GM04504 (cell line): ENCODE measurements around the gene ZNF507.
A peak's percentile ranks its signal among the peaks of the same experiment; 100 is the strongest.

Experiments
- DNase-seq: peaks from one replicate; pipeline ENCODE4 v3.0.0-alpha.2; 2012; ENCODE audit warnings: low read depth

The ZNF507 gene

DNA sequence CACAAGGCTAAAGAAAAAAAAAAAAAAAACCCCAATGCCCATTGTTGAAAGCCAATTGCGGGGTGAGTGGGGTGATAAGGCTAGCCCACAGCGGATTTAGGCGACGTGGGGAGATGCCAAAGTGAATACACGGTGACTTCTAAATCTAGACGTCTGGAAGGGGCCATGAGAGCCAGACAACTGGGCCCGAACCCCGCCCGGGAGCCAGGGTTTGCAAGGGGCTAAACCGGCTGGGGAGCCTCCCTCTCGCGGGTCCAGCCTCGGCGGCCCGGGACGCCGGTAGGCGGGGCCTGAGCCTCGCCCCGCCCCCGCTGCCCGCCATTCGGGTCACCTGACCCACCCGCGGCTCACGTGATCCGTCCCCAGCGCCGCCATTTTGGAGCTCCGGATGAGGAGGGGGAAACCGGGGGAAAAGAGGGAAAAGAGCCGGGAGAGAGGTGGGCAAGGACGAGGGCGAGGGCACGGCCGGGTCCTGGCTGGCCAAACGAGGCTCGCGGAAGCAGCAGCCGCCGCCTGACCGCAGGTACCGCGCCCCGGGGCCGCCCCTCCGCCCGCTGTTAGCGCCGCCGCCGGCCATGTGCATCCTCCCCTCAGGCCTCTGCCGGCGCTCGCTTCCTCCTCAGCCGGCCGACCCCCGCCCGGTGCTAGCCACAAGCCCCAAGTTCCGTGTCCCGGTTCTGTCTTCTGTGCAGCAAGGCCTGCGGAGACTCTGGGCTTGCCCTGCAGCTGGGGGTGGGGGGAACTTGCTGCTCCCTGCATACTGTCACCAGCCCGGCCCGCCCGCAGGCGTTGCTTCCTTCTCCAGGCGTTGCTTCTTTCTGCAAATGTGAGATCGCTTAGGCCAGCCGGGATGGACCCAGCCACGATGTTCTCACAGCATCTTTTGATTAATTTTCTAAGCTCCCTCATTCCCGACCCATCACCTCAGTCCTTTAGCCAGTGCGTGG is at the start of gene ZNF507:
TSS of gene ZNF507 (plus strand) at position 350 of the 947 bp plus-strand sequence. CDS start 7,221 bp downstream, outside the sequence.
- DNase-seq = peak; percentile 39

- no peak for DNase-seq
Measured at GRCh38 chr19:32296694-32297093, 48.7 kb upstream of the ZNF507 start.

DNA sequence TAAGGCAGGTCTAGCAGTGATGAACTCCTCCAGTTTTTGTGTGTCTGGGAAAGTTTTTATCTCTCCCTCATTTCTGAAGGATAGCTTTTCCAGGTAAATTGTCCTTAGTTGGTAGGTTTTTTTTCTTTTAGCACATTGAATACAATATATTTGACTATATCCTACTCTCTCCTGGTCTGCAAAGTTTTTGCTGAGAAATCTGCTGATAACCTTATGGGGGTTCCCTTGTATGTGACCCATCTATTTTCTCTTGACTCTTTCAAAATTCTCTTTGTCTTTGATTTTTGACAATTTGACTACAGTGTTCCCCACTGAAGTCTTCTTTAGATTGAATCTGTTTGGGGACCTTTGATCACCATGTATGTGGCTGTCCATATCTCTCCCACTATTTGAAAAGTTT is 42.6 kb upstream of the ZNF507 start:
- no peak for DNase-seq

DNA sequence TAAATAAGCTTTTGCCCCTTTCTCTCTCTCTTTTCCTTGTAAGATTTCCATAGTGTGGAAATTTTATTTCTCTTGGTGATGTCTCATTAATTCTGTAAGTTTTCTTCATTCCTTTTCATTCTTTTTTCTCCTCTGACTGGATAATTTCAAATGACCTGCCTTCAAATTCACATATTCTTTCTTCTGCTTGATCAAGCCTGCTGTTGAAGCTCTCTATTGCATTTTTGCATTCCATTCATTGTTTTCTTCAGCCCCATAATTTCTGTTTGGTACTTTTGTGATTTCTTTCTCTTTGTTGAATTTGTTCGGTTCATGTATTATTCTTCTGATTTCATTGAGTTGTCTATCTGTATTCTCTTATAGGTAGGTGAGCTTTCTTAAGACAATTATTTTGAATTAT is 42.2 kb upstream of the ZNF507 start:
- DNase-seq = no peak

DNA sequence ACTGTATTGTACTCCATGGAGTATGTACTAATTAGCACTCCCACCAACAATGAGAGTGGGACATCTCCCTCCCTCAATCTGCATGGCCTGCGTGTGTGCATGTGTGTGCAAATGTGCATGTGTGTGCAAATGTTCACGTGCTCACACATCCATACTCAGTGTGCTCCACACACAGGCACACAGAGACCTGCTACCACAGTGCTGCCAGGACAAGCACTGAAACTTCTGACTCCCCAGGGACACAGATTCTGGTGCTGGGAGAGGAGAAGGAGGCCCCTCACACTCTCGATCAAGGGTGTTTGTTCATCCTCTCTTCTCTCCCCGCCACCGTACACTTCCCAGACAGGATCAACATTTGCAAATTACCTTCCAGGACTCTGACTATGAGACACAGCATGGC is 37.8 kb upstream of the ZNF507 start:
- DNase-seq = no peak

DNA sequence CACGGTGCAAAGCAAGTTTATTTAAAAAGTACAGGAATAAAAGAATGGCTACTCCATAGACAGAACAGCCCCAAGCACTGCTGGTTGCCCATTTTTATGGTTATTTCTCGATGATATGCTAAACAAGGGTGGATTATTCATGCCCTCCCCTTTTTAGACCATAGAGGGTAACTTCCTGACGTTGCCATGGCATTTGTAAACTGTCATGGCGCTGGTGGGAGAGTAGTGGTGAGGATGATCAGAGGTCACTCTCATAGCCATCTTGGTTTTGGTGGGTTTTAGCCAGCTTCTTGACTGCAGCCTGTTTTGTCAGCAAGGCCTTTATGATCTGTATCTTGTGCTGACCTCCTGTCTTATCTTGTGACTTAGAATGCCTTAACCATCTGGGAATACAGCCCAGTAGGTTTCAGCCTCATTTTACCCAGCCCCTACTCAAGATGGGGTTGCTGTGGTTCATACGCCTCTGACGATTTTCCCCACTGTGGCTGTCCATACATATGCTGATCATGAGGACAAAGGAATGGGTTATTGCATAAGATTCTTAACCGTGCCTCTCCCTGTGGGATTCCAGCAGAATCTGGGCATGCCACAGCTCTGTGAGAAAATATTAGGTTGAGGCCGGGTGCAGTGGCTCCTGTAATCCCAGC is 36.9 kb upstream of the ZNF507 start:
- DNase-seq = no peak

DNA sequence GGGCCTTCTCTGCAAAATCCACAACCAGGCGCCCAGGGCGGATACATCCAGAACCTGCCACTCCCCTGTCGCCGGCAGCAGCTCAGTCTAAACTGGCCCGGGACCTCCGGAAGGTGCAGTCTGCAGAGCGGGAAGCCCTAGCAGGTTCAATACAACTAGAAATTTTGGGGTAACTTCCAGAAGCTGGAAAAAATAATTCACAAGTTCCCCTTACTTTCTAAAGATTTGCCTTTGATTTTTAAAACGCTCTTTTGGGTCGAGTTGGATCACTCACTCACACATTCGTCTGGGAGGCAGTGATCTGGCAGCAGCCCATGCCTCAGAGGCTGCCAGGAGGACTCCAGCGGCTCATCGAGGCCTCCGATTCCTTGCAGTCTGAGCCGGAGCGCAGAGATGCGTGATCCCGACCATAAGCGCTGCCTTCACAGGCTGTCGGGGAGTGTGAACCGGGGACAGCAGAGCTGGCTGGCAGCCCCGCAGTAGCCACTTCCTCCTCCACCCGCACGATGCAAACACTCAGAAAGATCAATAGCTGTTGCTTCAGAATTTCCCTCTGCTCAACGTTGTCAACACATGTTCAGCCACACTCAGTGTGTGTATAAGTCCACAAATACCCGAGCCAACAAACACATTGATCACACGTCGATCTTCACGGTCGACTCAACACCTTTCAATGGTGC is 35.6 kb upstream of the ZNF507 start:
- DNase-seq = no peak

- no peak for DNase-seq
Measured at GRCh38 chr19:32311371-32311770, 34.0 kb upstream of the ZNF507 start.

DNA sequence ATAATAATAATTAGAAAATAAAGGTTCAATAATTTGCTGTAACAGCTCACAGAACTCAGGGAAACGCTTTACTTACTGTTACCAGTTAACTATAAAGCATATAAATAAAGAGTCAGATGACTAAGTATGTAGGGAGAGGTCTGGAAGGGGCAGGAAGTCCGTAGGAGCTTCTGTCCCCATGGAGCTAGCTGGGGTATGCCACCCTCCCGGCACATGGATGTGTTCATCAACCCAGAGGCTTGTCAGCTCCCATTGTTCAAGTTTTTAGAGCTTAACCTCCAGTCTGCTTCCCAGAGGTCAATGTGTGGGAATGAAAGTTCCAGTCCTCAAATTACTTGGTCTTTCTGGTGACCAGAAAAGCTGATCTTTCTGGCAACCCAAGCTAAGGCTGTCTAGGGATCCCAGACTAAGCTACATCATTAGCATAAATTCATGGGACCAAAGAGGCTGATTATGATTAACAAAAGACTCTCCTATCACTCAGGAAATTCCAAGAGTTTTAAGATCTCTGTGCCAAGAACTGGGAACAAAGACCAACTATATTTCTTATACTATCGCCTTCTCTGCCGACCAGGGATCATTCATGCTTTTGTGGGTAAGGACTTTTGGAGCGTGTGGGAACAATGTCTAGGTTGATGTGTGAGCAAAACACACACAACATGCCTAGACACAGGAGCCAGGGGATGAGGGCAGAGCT is 31.7 kb upstream of the ZNF507 start:
- no peak for DNase-seq

GRCh38 chr19:32316034-32316433 is 29.4 kb upstream of the ZNF507 start:
- no peak for DNase-seq

- DNase-seq = no peak
Measured at GRCh38 chr19:32317086-32317485, 28.3 kb upstream of the ZNF507 start.

- no peak for DNase-seq
Measured at GRCh38 chr19:32318884-32319520, 26.4 kb upstream of the ZNF507 start.

DNA sequence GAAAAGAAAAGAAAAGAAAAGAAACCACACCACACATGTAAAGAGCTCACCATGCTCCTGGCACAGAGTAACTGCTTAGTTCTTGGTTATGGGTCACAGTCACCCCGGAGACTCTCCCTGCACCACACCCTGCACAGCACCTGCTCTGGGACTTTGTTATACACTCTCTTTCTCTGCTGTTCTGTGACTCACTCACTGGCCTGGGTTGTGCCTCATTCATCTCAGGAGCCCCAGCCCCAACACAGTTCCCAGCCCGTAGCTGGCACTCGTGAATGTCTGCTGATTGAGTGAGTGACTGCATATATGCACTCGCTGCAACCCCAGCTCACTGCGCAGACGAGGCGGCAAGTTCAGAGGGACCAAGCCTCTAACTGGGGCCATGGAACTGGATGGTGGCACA is 22.9 kb upstream of the ZNF507 start:
- no peak for DNase-seq

DNA sequence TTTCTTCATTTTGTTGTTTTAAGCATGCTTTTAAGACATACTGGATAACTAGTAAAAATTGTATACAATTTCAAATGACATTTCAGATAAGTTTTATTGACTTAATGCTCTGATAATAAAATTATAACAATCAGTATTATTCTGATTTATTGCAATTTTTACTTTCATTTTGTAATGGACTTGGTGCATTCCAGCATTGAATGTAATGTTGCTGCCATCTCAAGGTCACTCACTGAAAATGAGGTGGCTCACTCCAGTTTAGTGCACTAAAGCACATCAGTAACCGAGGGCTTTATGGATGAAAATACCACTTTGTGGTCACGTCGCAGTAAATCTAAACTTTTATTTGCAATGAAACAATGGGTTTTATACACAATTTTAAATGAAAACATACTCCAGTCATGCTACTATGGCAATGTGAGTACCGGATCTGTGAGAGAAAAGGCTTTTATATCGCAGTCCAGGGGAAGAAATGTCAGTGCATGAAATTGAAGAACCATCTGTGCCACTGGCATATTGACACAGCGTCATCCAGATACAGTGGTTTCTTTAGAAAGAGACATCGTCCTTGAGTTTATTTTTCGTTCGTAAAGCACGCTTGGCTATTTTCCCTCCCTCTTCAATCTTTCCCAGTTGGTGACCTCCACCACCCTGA is 20.7 kb upstream of the ZNF507 start:
- no peak for DNase-seq

DNA sequence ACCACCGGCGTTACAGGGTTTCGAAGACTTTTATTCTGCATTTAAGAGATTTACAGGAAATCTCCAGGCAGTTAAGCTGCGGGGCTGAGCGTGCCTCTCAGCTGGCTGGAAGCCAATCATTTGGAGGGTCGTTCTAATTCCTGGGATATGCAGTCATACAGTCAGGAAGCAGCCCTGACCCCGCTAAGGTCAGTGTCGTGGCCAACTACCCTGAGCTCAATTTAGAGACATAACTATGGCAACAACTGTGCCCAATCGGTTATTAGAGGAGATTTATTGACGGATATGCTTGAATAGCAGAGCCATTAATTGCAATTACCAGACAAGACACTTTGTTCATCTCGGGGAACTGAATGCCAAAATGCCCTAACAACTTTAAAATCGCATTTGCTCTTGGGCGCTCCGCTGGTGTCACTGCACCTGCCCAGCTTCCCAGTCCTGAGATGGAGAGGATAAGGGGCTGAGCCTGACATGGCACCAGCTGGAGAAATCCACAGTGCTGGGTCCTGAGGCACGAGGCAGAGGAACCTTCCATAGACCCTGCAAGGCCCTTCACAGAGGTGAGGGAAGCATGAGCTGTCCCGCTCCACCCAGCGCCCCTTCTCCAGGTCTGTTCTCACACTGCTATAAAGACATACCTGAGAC is 15.1 kb upstream of the ZNF507 start:
- no peak for DNase-seq

DNA sequence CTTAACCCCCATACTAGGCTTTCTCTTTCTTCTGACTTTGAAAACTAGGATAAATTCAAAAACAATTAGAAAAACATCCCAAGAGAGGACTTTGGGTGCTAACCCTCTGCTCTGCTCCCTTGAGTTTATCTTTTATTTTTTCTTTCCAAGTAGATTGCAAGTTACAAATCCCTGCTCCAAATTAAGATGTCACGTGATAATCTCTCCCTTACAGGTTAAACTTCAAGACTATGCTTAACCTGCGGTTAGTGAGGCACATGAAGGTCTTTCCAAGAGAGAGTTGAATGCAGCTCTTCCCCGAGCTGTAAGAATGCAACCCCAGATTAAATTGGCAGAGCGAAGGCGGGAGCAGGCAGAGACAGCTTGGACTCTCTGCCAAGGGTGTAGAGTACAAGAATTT is 12.2 kb upstream of the ZNF507 start:
- no peak for DNase-seq

DNA sequence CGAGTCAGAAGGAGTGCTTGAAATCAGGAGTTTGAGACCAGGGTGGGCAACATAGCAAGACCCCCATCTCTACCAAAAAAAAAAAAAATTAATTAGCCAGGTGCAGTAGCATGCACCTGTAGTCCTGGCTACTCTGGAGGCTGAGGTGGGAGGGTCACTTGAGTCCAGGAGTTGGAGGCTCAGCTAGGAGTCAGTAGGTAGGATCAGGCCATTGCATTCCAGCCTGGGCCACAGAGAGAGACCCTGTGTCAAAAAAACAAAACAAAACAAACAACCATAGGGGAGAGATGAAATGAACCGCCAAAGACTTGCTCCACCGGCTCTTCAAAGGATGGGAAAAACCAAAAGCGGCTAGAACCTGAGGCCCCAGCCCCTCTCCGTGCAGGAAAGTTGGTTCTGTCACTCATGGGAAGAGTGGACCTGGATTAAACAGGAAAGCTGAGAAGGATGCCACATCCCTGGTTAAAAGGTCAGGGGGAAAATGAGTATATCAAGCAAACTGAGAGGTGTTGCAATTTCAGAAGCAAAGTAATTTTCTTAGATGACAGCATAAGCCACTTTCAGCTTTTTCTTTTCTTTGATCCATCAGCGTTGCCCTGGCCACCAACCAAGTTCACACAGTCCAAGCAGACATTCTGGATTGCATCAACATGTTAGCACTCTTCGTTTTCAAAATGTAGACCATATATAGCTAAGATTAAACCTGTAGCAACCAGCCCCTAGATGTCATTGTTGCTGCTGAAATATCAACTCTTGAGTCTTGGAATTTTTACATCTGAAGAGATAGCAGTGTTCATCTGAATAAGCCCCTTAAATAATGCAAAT is 8.9 kb upstream of the ZNF507 start:
- no peak for DNase-seq

GRCh38 chr19:32337084-32337808 is 8.2 kb upstream of the ZNF507 start:
- DNase-seq = no peak

DNA sequence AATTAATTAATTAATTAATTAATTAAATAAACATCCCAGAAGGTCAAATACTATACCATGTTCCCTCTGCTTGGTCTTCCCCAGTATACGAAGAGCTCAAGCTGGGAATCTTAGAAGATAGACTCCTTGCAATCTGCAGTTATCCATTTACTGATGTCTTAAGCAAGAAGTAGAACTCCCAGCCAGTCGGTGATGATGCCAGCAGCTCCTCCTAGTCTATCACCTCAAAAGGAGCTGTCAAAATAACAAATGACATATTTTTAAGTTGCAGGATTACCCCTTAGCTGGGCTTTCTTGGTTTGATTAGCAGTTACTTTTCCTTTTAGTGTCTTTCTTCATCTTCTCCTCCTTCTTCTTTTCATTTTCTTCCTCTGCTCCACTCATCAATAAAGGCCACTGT is 6.0 kb upstream of the ZNF507 start:
- no peak for DNase-seq
